ENCODE results near the gene CRAMP1. TPM values are rescaled to one million over a fixed set of nuclear protein-coding genes. Genes with fewer than 3 reads are reported as not detected.

Gene CRAMP1
- total RNA-seq, 1 donor from 2014 or later, result 29.4 TPM

DNA sequence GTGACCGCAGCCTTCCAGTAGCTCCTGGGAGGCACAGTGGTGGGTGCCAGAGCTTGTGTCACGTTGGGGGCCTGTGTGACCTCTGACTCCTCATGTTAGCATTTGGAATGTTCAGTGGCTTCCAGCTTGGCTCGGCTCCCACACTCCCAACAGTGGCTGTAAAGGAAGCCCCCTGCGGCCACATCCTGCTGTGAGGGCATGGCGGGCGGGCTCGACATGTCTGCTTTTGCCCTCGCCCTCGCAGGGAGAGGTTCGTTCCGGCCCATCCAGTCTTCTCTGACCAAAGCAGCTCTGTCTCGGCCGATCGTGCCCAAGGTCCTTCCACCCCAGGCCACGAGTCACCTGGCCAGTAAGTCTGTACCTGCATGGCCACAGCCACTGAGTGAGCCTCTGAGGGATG is 53.7 kb downstream of the CRAMP1 start:
- Mint-ChIP-seq H3K27ac (ENCODE audit: unreplicated experiment) (no peak overlapping the region), H3K4me3 (ENCODE audit: unreplicated experiment) (no peak overlapping the region), H3K27me3 (ENCODE audit: unreplicated experiment) (no peaks in the 10 kb centered on the region), H3K36me3 (ENCODE audit: unreplicated experiment) (peaks cover 61% of the 10 kb centered on the region), H3K9me3 (ENCODE audit: unreplicated experiment) (no peaks in the 10 kb centered on the region), H3K4me1 (ENCODE audit: unreplicated experiment) (no peaks in the 10 kb centered on the region)
- TF ChIP-seq, protein P1, sequence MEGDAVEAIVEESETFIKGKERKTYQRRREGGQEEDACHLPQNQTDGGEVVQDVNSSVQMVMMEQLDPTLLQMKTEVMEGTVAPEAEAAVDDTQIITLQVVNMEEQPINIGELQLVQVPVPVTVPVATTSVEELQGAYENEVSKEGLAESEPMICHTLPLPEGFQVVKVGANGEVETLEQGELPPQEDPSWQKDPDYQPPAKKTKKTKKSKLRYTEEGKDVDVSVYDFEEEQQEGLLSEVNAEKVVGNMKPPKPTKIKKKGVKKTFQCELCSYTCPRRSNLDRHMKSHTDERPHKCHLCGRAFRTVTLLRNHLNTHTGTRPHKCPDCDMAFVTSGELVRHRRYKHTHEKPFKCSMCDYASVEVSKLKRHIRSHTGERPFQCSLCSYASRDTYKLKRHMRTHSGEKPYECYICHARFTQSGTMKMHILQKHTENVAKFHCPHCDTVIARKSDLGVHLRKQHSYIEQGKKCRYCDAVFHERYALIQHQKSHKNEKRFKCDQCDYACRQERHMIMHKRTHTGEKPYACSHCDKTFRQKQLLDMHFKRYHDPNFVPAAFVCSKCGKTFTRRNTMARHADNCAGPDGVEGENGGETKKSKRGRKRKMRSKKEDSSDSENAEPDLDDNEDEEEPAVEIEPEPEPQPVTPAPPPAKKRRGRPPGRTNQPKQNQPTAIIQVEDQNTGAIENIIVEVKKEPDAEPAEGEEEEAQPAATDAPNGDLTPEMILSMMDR (IDR thresholded peaks at IDR 0.05), result no peak
- no peak for DNase-seq (ENCODE audit: extremely low spot score, unreplicated experiment)

DNA sequence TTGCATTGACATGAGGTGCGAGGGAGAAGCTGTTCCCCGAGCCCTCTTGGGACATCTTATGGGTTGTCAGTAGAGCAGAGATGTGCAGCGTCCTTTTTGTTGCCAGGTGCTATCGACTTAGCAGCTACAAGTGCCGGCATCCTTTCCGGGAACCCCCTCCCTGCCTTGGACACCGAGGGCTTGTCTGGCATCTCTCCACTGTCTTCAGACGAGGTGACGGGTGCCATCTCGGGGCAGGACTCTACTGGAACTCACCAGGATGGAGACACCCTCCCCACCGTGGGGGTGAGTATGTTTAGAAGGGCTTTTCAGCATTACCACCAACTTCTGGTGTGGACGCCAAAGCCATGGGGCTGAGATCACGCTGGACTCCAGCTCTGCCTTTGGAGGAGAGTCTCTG is 54.2 kb downstream of the CRAMP1 start:
- TF ChIP-seq, protein P1 (IDR thresholded peaks at IDR 0.05), result no peak

DNA sequence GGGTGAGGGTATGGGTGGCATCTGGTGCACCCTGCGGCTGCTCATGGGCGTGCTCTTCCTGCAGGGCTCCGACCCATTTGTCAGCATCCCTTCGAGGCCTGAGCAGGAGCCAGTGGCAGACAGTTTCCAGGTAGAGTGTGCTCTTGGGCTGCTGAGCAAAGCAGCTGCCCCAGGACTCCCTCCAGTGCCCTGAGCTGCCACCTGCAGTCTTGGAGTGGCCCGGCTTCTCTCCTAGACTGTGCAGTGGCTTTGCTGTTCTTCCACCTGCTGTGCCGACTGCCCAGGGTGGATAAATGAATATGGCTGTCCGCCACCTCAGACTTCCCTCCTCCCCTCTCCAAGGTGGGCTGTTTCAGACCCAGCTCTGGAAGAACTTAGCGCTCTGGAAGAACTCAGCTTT is 55.1 kb downstream of the CRAMP1 start:
- no peak for DNase-seq (ENCODE audit: extremely low spot score, unreplicated experiment)
- no peaks in the 10 kb centered on the region for H3K27me3 Mint-ChIP-seq (ENCODE audit: unreplicated experiment)
- TF ChIP-seq, protein P1 (IDR thresholded peaks at IDR 0.05), result no peak
- H3K9me3 Mint-ChIP-seq (ENCODE audit: unreplicated experiment), result no peaks in the 10 kb centered on the region
- peaks cover 67% of the 10 kb centered on the region for H3K36me3 Mint-ChIP-seq (ENCODE audit: unreplicated experiment)
- H3K4me1 Mint-ChIP-seq (ENCODE audit: unreplicated experiment), result no peaks in the 10 kb centered on the region
- no peak overlapping the region for H3K4me3 Mint-ChIP-seq (ENCODE audit: unreplicated experiment)
- no peak overlapping the region for H3K27ac Mint-ChIP-seq (ENCODE audit: unreplicated experiment)

More for the DNA sequence above, 54.2 kb downstream of the CRAMP1 start:
- no peak for DNase-seq (ENCODE audit: extremely low spot score, unreplicated experiment)
- H3K9me3 Mint-ChIP-seq (ENCODE audit: unreplicated experiment), result no peaks in the 10 kb centered on the region
- H3K27me3 Mint-ChIP-seq (ENCODE audit: unreplicated experiment), result no peaks in the 10 kb centered on the region
- no peak overlapping the region for H3K4me3 Mint-ChIP-seq (ENCODE audit: unreplicated experiment)
- H3K36me3 Mint-ChIP-seq (ENCODE audit: unreplicated experiment), result peaks cover 65% of the 10 kb centered on the region
- no peaks in the 10 kb centered on the region for H3K4me1 Mint-ChIP-seq (ENCODE audit: unreplicated experiment)
- H3K27ac Mint-ChIP-seq (ENCODE audit: unreplicated experiment), result no peak overlapping the region

DNA sequence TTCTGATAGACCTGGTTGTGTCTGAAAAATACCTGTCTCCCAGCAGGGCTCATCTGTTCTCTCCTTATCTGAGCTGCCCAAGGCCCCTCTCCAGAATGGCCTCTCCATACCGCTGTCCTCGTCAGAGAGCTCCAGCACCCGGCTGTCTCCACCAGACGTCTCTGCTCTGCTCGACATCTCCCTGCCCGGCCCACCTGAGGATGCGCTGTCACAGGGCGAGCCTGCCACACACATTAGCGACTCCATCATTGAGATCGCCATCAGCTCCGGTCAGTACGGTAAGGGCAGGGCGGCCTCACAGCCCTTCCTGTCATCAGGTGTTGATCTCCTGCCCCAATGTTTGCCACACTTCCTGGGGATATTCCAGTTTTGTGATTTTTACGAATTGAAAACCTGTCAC is 55.8 kb downstream of the CRAMP1 start:
- H3K27me3 Mint-ChIP-seq (ENCODE audit: unreplicated experiment), result no peaks in the 10 kb centered on the region
- H3K27ac Mint-ChIP-seq (ENCODE audit: unreplicated experiment), result no peak overlapping the region
- no peaks in the 10 kb centered on the region for H3K9me3 Mint-ChIP-seq (ENCODE audit: unreplicated experiment)
- peaks cover 65% of the 10 kb centered on the region for H3K36me3 Mint-ChIP-seq (ENCODE audit: unreplicated experiment)
- no peak for DNase-seq (ENCODE audit: extremely low spot score, unreplicated experiment)
- TF ChIP-seq, protein P1 (IDR thresholded peaks at IDR 0.05), result no peak
- H3K4me3 Mint-ChIP-seq (ENCODE audit: unreplicated experiment), result no peak overlapping the region
- H3K4me1 Mint-ChIP-seq (ENCODE audit: unreplicated experiment), result no peaks in the 10 kb centered on the region

DNA sequence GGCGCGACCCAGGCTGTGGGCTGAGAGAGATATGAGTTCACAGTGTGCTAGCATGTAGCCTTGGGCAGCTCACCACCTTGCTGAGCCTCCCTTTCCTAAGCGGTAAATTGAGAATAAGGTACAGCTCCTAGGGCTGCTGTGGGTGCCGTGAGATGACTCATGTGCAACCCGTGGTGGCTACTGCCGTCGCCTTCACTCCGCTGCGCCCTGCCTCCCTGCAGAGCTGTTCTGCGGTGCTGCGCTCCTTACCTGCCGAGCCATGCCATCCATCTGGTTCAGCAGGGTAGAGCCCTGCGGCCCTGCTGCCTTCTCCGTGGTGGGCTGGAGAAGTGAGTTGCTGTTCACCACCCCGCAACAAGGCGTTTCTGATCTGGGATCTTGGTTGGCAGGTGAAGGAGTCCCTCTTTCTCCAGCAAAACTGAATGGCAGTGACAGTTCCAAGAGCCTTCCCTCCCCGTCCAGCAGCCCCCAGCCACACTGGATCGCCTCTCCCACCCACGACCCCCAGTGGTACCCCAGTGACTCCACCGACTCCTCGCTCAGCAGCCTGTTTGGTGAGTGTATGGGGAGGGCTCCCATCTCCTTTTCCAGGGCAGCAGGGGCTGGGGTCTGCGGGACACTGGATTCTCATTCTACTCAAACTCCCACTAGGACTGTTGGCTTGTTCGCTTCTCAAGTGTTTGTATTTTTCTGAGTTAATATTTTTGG is 56.6 kb downstream of the CRAMP1 start:
- no peaks in the 10 kb centered on the region for H3K4me1 Mint-ChIP-seq (ENCODE audit: unreplicated experiment)
- H3K9me3 Mint-ChIP-seq (ENCODE audit: unreplicated experiment), result no peaks in the 10 kb centered on the region
- no peak for DNase-seq (ENCODE audit: extremely low spot score, unreplicated experiment)
- H3K27ac Mint-ChIP-seq (ENCODE audit: unreplicated experiment), result no peak overlapping the region
- TF ChIP-seq, protein P1 (IDR thresholded peaks at IDR 0.05), result no peak
- no peak overlapping the region for H3K4me3 Mint-ChIP-seq (ENCODE audit: unreplicated experiment)
- H3K36me3 Mint-ChIP-seq (ENCODE audit: unreplicated experiment), result peaks cover 65% of the 10 kb centered on the region
- no peaks in the 10 kb centered on the region for H3K27me3 Mint-ChIP-seq (ENCODE audit: unreplicated experiment)
